ENCODE measurements around the gene OXCT1. TPM values are rescaled to one million over a fixed set of nuclear protein-coding genes. Genes with fewer than 3 reads are reported as not detected.
A peak's percentile ranks its signal among the peaks of the same experiment; 100 is the strongest.

Gene OXCT1
- total and polyA plus RNA-seq, 9 of the 15 experiments (the other 6 are each of a cell fraction or from before 2014, with no cell fraction given): 24.7 to 61.2 (median 41.9) TPM

GRCh38 chr5:41883243-41883642 is 13.0 kb upstream of the OXCT1 start (continued):
- peak; percentile 70 for TF ChIP-seq MTA2 (IDR thresholded peaks at IDR 0.05; ENCODE audit: low read depth)
- peak; percentile 87 for TF ChIP-seq NCOR1 (IDR thresholded peaks at IDR 0.05)

- 9% methylated on average over 5 of the region's 5 CpGs for WGBS (ENCODE audit: insufficient coverage, low coverage, missing lambda C conversion rate)
- no TSS peak for BruUV-seq (replicated peaks)
- H3K4me3 ChIP-seq: no peak overlapping the region
- DNase-seq (ENCODE audit: extremely low read depth in 1 of 4, low spot score in 3 of 4) (peak in 1 of 4 experiments; percentile 38), ATAC-seq (peak; percentile 35), FAIRE-seq (no peak)
- peak overlapping the region; percentile 1; the same call in 1 of the 3 replicates for H3K27ac ChIP-seq (ENCODE audit: extremely low read depth, low read depth, low read length)
- H3K27me3 ChIP-seq (ENCODE audit: control insufficient read depth in 2 of 2, insufficient read depth in 2 of 2, low read length in 2 of 2): no peaks in the 10 kb centered on the region
- peaks cover 4 to 17% of the 10 kb centered on the region in 2 experiments; a peak in 3 of 5 replicates for H3K4me1 ChIP-seq (replicated peaks in 1 of 2; ENCODE audit: control insufficient read depth in 2 of 2, insufficient read depth in 2 of 2, low read length in 2 of 2)
- in situ Hi-C loops (cut with MboI) (no loop called here), intact Hi-C loops (cut with micrococcal nuclease) (loop anchor here (2.0 kb wide), 1 partner anchor 22 kb away; the partner anchor contains the start of gene RIMOC1)
- H3K9me3 ChIP-seq (replicated peaks; ENCODE audit: control insufficient read depth, insufficient read depth, low read depth, low read length): no peaks in the 10 kb centered on the region
- H3K4me2 ChIP-seq (ENCODE audit: insufficient read depth, low read length): peak overlapping the region; percentile 41; the same call in 1 of the 2 replicates
- no peaks in the 10 kb centered on the region for H4K20me1 ChIP-seq (replicated peaks; ENCODE audit: control insufficient read depth, insufficient read depth, low read length)
- ChIA-PET POLR2A (interaction anchor here (0.7 to 5.0 kb wide), 6 partner anchors 8 to 21 kb away, joined by 3 to 25 read pairs (median 6); partner anchors contain the start of genes OXCT1 and RIMOC1), CTCF (ENCODE audit: low intra/inter-chr PET ratio) (no interaction called here)
- H3K9me1 ChIP-seq (ENCODE audit: control insufficient read depth, insufficient read depth, low read length): no peaks in the 10 kb centered on the region
- H3K36me3 ChIP-seq (ENCODE audit: control insufficient read depth, insufficient read depth, low read length): no peaks in the 10 kb centered on the region
- TF ChIP-seq CREB3 (tag; conservative IDR thresholded peaks at IDR 0.05; ENCODE audit: low read depth) (0 out of 2 replicates have a peak, but pooled peaks have one; percentile 18), KLF10 (CRISPR knock-in tag; IDR thresholded peaks at IDR 0.05) (no peak), POLR3G (IDR thresholded peaks at IDR 0.05; ENCODE audit: extremely low read depth, insufficient read length, insufficient replicate concordance) (no peak), ID3 (CRISPR knock-in tag; IDR thresholded peaks at IDR 0.05) (no peak), ID3 (tag; IDR thresholded peaks at IDR 0.05) (peak; percentile 39; the same call in 1 of the 2 replicates), HIVEP1 (CRISPR knock-in tag; IDR thresholded peaks at IDR 0.05) (no peak), EHMT2 (IDR thresholded peaks at IDR 0.05) (0 out of 2 replicates have a peak, but pooled peaks have one; percentile 10), PTTG1 (tag; IDR thresholded peaks at IDR 0.05; ENCODE audit: low read depth) (no peak), ZNF212 (CRISPR knock-in tag; IDR thresholded peaks at IDR 0.05) (no peak)
- peak overlapping the region; percentile 71 for H2AFZ ChIP-seq (ENCODE audit: low read depth, low read length)
- no peak overlapping the region for H3K9ac ChIP-seq (ENCODE audit: insufficient read depth in 1 of 2, low read depth in 2 of 2, low read length in 2 of 2)
- H3K79me2 ChIP-seq (ENCODE audit: control insufficient read depth, insufficient read depth, low read length): no peaks in the 10 kb centered on the region
Observed at GRCh38 chr5:41882765-41883164, 12.5 kb upstream of the OXCT1 start.

All from K562 (cell line).